NCI-H2196 (cell line): Measurements from ENCODE around the gene LPP.

Source experiments
- DNase-seq: peaks from one replicate; lab custom pipeline; 2025; ENCODE audit not compliant: unreplicated experiment; lab: John Stamatoyannopoulos, UW

Gene LPP

DNA sequence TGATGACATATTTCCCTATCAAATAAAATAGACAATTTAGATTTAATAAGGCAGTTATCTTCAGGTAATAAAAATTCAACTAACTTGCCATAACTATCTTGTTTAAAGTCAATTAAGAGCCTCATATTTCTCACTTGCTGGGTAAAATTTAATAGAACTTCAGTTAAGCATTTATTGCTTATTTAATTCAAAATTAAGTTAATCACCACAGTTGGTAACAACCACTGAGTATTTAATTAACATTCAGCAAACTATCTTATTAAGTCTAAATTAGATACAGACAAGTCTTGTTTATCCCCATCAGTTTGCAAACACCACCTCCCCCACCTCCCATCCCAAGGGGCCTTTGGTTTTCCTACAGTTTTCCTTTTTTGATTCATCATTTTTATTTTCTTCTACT, 14.7 kb downstream of the LPP start:
- no peak for DNase-seq

DNA sequence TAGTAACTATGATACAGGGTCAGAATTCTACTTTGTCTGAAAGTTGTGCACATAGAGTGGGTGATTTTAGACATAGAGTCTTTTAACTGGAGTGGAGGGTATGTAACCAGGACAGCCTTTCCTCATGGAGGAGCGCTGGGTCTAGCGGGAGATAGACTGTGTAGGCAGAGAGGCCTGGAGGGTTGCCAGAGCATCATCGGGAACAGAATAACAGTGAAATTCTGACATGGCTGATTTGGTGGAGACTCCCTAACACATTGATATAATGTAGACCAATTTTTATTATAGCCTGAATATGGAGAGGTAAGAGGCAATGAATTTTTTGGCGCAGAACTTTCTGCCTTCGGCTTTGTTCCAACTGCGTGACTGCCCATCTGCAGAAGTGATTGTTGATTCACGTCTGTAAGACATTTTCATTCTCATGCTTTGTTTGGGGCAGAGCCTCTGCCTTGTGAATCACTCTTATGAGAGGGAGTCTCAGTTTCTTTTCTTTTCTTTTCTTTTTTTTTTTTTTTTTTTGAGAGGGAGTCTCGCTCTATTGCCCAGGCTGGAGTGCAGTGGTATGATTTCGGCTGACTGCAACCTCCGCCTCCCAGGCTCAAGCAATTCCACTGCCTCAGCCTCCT, 16.0 kb downstream of the LPP start:
- DNase-seq, result no peak

DNA sequence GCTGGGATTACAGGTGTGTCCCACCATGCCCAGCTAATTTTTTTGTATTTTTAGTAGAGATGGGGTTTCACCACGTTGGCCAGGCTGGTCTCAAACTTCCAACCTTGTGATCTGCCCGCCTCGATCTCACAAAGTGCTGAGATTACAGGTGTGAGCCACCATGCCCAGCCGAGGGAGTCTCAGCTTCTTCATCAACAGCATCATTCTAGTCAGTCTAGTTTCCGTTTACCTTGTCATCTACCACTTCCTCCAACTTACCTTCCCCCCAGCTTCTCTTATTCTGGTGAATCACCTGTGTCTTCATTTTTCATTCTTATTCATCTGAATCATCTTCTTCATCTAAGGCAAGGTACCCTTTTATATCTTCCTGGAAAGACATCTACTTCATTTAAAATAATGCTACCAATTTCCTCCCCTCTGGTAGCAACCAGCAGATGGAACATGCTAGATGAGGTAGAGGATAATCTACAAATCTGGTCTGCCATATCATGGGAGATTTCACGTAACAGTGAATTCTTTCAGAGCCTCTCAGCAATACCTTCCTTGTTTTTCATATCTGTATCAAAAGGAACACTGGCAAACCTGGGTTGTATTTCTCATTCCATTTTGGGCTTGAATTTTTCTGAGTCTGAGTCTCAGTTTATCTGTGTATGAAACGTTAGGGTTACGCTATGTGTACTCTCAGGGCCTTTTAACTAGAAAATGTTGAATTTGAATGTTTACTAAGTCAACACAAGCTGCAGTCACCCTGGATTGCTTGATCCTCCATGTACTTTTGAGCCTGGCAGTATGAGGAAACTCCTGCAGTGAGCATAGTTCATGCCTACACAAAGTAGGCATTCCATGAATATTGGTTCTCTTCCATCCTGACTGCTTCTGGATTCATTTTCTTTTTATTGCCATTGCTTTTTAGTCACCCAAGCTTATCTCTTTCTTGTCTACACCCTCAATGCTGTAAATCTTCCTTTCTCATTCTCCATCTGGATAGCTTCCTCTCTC, 16.8 kb downstream of the LPP start:
- no peak for DNase-seq

DNA sequence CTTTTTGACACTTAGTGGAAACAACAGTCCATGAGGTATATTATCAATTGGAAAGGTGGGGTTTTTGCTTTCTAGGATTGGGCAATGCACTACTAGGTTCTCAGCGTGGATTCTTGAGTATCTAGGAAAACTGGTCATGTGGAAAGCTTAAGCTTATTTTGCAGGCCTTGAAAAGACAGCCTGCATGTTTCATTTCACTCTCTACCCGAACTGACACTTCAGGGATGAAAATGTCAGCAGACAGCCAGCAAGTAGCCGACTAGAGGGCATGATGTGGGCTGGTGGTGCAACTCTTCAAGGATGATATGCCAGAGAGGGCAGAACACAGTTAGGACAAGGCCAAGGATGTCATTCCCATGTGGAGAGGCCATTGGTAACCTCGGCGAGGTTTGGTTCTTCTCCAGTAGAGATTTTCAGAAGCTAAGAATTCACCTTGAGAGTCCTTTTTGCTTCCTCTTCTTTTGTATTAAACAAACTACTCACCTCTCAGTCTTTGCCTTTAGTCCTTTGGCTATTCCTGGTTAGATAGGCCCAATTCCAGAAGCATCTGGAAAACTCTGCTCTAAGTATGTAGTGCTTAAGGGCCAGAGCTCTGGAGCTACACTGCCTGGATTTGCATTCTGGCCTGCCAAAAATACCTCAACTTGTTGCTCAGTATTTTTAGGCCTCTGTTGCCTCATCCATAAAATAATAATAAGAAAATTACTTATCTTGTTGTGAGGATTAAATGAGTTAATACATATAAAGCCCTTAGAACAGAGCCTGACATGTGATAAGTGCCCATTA, 17.9 kb downstream of the LPP start:
- DNase-seq, result no peak

DNA sequence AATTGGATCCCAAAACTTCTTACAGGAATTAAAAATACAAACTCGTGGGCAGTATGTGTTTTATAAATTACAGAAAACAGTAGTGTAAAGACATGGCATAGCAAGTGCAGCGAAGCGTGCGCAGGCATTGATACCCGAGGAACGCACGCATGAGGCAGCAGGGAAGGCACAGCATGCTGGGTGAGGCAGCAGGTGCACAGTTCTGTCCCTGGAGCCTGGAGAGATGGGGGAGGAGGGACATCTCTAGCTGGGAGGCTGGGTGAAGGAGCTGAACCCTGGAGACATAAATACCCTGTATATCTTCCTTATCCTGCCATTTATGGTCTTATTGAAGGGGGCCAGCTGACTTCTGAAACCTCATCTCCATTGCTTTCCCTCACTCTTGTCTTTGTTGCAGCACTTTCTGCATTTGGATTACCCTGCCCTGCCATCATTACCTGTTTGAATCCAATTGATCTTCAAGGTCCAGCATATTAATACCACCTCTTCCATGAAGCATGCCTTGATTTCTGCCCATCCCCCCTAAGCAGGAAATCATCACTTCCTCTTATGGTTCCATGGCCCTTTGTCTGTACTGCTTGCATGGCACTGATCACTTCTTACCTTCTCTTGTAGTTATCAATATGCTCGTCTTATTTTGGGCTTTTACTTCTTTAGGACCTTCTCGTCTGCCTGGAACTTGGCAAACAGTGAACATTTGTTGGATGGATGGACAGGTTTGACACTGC, 20.5 kb downstream of the LPP start:
- peak; percentile 87 for DNase-seq

DNA sequence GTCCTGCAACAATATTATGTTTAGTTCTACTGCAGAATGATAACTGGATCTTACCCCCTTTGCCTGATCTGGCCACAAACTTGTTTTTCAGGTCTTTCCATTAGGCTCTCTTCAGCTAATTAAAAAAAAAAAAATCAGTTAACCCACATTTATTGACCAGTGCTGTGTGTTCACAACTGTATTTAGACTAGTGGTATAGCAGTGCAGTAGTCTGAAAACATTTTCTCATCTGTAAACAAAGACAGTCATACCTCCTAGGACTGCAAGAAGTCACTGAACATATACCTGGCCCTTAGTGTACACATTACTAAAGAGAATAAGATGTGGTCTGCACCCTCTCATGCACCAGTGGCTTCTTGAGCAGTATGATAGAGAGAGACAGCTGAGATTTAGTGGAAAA, 22.5 kb downstream of the LPP start:
- DNase-seq, result no peak

DNA sequence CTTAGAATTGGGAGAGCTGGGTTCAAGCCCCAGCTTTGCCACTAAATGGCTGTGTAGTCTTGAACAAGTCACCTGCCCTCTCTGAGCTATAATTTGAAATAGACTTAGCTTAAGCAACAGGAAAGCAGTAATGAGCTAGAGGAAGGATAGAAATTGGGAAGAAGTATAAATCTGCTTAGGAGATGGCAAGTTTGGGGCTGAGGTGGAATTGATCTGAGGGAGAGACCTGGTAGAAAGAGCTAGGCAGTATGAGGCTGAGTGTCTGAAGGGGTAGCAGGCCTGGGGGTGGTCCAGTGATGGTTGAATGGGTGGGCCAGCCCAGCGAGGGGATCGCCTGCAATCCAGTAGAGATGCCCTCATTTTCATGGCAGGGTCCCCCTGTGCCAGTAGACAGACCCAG, 22.9 kb downstream of the LPP start:
- no peak for DNase-seq

DNA sequence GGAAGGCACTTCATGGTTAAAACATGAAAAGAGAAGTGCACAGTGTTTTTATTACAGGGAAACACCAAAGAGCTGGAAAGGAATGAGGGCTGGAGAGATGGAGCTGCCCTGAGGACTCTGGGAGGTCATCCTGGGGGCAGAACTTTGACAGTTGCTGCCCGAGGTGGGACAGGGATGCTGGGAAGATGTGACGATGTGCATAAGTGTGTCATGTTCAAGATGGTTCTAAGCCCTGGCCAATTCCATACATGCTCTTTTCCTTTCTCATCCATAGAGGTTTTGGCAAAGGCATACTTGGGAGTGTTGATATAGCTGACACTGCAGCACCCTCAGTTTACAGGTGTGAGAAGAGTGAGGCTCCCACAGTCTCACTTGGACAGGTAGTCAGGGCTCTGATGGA, 23.8 kb downstream of the LPP start:
- DNase-seq, result no peak

DNA sequence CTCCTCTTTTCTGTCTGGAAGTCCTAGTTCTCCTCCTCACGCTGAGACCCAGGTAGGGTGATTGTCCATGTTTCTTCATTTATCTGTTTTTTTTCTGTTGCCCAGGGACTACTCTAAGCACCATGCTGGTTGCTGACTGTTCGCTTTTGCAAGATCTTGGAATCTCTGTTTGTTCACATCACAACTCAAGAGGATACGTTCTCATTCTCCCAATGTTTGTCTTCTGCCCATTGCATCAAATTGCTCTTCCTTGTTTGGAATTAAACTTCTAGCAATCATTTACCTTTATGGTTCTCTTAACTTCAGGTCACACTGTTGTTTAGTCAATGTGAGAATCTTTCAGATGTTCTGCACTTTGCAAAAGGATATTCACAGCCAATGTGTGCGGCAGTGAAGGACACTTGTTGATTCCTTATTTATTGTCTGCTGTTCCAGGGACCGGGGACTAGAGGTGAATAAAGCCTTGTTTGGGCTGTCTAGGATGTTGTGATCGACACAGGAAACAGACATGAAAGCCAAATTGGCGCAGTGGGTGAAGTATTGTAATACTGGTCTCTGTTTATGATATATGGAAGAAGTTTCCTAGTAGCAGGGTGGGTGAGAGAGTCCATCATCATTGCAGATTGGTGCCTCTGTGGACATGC, 24.5 kb downstream of the LPP start:
- DNase-seq, result no peak

DNA sequence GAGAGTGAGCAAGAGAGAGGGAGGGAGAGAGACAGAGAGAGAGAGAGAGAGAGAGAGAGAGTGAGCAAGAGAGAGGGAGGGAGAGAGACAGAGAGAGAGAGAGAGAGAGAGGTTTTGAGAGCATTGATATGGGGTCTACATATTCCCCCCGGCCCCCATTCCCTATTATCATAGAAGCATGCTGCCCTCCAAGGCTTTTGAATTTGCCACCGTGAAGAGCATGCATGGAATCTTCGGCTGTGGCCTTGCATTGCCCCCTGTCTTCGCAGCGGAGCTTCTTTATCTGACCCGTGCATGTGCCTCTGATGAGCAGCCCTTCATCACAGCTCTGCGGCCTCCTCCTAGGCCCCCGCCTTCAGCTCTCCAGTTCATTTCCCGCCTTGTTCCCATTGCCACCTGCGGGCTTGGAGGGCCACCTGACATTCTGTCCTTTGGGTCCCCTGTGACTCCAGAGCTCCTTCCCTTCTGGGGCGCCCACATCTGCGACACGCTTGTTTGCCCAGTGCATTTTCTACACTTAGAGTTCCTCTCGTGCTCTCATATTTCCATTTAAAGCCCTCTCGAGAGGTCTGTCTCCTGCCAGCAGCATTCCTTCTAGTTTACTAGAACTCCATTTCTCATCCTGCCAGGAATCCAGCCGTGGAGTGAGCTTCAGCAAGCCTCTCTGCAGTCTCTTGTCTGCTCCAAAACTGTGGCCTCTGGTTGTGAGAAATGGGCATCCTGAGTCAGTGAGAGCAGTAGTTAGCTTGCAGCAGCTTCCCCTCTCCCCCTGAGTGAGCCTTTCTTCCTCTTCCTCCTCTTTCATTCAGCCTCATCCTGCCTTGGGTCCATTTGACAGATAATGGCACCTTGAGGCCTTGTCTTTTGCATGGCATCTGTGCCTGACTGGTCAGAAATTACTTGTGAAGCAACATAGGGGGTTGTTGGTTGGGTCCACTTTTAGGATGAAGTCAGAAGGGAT, 25.3 kb downstream of the LPP start:
- DNase-seq, result peak; percentile 88

DNA sequence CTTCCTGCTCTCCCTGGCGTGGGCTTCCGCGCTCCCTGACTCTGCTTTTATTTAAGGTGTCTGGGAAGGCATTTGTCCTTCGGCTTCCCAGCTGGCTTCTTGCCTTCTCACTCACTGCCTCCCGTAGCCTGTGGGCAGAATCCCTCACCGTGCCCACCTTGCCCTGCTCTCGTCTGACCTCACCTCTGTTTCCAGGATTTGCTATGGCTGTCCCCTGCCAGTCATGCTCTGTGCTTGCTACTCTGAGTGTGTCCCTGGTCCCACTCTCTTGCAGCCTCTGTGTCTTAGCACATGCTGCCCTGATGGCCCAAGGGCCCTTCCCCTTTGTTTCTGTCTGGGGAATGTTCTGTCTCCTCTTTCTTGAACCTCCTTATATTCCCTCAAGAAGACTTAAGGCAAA, 26.2 kb downstream of the LPP start:
- no peak for DNase-seq

DNA sequence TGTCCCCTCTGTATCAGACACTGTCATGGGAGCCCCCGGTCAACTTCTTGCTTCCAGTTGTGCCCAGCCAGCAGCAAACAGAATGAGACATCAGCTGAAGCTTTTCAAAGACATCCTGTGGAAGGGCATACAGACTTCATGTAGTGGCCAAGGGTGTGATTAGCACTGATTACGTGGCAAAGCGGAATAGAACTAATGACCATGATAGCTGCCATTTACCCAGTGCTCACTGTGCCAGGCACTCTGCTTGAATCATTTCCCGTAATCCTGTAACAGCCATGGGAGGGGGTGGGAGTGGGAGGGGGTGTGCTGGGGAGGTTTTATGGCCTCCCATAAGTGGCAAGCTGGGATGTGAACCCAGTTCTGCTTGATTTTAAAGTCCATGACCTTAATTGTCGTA, 29.5 kb downstream of the LPP start:
- DNase-seq, result no peak

DNA sequence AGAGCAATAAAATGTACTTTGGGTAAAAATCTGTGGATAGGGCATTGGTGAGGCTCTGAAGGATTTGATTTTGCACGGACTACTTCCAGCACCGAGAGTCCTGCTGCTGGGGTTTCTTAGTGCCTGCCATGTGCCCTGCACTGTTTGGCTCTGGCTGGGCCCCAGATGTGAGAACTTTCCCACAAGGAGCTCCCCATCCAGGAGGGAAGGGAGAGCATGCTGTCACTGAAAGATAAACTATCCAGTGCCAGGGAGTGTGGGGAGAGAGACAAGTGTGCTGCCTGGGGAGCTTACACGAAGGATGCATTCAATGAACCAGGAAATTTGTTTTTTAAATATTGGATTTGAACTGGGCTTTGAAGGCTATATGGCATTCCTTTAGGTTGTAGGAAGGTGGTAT, 30.2 kb downstream of the LPP start:
- DNase-seq, result no peak

DNA sequence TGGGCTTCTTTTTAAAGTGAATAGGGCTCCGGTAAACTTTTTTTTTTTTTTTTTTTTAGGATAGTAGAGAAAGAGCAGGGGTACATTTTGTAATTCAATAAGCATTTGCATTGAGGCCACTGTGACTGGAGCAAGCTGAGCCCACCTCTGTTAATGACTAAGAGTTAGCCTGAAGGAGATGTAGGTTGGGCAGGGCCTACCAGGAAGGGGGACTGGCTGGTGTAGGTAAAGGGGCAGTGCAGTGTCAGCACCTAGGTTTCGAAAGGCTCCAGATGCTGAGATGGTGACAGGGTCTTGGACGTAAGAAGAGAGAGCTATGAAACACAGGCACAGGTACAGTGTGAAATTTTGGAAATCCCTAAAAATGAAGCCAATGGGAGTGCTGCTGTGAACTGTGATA, 30.7 kb downstream of the LPP start:
- no peak for DNase-seq

DNA sequence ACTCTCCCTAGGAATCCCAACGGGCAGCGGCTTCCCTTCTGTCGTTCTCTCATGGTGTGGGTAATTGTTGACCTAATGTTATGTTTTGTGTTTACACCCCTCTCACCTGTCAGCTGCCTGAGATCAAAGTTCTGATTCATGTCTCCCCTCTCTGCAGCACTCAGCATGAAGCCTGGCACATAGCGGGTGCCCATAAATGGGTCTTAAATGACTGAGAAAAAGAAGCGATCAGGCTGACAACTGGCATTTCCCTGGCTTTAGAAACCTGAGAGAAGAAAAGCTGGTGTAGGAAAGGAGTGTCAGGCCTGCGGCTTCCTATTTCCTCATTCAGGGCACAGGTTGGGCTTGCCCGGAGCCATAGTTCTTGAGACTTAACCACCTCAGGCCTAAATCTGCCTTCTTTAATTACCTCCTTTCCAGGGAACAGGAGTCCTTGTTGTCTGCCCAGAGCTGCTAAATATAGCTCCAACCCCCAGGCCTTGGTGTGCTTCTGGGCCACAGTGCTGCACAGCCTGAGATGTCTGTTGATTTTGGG, 31.8 kb downstream of the LPP start:
- peak; percentile 44 for DNase-seq

DNA sequence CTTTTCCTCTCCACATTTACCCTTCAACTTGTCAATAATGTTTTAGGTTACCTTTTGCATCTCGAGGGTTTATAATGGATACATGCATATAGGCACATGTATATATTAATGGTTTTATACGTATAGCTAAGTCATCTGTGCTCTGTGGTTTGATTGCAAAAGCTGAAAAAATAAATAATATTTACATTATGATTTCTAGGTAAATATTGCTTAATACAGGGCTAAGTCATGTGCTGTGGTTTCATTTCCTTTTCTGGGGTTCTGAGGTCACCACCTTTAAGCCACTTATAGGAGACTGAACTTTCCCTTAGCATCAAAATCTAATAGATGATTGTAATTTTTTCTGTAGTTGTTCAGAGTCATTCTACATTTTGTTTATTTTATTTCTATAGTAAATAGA, 33.1 kb downstream of the LPP start:
- no peak for DNase-seq

DNA sequence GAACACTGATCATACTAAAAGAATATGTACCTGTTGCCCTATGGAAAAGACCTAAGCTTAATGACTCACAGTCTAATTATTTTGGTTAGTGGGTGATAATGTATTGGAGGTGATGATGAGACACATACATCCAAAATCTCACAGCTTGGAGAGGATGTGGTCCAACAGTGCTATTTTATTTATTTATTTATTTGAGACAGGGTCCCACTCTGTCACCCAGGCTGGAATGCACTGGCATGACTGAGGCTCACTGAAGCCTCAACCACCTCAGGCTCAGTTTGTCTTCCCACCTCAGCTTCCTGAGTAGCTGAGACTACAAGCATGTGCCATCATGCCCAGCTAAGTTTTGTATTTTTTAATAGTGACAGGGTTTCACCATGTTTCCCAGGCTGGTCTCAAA, 35.0 kb downstream of the LPP start:
- DNase-seq, result no peak

DNA sequence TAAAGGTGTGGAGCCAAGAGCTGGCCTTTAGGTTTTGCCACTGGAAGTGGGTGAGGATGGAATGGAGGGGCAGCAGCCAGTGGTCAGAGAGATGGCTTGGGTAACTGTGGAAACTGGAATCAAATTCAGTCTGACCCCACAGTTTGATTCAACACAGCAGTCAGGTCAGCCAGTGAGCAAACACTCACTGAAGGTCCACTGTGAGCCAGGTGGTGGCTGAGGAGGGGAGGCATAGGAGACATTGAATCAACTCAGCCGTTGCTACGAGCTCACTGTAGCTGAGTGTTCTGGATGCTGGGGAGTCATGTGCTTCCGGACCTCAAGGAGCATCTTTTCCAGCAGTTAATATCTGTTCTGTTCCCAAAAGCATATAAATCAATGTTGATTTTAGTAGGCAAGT, 37.5 kb downstream of the LPP start:
- DNase-seq, result peak; percentile 81

DNA sequence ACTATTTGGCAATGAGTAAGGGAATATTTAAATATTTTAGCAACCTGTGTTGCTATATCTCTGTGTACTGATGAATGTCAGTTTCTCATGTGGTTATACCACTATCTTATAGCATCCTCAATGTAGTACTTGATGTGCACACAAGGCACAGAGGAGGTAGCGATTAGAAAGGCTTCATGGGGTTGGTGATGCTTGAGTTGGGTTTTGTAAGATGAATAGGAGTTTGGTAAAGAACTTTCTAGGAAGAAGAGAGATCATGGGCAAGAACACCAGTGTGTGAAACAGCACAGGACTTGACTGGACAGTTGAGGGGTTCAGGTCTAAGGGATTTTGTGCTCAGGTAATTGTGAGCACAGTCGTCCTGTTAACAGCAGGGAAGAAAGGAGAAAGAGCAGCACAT, 38.1 kb downstream of the LPP start:
- DNase-seq, result no peak
